Cerebellar nuclear complex (tissue), 1 donor: ENCODE data around the gene ZNF280C.
A peak's percentile ranks its signal among the peaks of the same experiment; 100 is the strongest.
"Not testable (repeated sequence)": the region's sequence is repeated elsewhere in the genome, so short reads cannot be mapped to it uniquely, and the experiment has no call there.

Experiments used
- DNase-seq, 2 experiments: peaks; one replicate each; lab custom pipeline; 2025; lab: John Stamatoyannopoulos, UW

The ZNF280C gene

DNA sequence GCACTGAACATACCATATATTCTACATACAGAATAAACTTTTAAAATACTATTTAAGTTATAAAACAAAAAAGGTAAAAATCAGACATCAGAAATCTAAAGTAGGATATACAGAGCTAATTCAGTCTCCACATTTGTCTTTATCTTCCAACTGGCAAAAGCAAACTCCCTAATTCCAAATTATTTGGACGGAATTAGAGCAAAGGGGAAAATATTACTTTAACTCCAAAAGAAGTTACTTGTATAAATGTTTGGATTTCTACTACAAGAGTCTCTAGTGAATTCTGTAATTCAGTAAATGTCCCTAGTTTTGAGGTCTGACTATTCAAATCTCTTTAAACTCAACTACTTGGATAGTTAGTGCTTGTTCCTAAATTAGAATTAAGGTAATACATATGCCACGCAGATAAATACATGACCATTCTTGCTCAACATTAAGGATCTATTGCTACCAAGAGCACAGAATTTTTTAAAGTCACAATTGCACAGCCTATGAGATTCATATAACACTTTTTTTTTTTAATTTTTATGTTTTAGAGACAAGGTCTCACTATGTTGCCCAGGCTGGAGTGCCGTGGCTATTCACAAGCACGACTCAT, 7.3 kb downstream of the ZNF280C start:
- DNase-seq, result no peak

GRCh38 chrX:130260316-130260715, 8.4 kb downstream of the ZNF280C start:
- no peak for DNase-seq

GRCh38 chrX:130253916-130254315, 14.8 kb downstream of the ZNF280C start:
- DNase-seq, result no peak

GRCh38 chrX:130251671-130252070, 17.0 kb downstream of the ZNF280C start:
- DNase-seq, result no peak

GRCh38 chrX:130247996-130248395, 20.7 kb downstream of the ZNF280C start:
- DNase-seq, result no peak

DNA sequence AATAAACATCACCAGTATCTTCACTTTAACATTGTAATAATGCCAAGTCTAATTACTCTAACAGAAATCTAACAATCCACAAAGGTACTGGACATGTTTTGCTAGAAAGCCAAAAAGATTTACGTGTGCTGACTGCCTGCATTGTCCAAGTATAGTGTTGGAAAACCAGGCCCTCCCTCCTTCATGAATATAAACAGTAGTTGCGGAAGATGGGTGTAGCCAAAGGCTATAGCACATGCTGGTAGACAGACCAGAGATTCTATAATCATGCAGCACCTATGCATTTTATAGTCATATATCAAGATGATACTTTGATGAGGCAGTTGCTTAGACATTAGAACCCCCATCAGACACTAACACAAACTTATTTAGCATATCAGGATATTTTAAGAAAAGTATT, 22.6 kb downstream of the ZNF280C start:
- no peak for DNase-seq

- DNase-seq, result no peak
Observed at GRCh38 chrX:130245441-130245840, 23.3 kb downstream of the ZNF280C start.

DNA sequence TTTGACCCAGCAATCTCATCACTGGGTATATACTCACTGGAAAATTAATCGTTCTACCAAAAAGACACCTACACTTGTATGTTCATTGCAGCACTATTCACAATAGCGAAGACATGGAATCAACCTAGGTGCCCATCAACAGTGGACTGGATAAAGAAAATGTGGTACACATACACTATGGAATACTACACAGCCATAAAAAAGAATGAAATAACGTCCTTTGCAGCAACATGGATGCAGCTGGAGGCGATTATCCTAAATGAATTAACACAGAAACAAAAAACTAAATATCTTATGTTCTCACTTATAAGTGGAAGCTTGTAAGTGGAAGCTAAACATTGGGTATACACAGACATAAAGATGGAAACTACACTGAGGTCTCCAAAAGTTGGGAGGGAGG, 37.5 kb downstream of the ZNF280C start:
- not testable (repeated sequence) for DNase-seq

DNA sequence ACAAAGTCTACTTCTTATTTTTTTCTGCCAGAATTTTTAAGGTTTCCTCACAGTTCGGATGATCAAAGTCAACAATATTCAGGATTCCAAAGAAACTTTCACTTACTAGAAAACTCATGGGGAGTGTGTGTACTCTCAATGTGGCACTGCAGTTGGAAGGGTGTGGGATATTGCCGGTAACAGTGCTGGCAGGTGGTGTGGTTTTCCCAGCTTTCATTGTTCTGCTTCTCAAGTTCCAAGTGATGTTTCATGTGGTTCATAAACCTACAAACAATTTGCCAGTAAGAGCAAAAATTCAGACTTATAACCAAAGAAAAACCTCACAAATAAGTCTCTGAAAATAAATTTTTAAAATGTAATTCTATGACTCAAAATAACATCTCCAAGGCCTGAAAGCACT, 39.8 kb downstream of the ZNF280C start:
- DNase-seq, result no peak

- DNase-seq, result no peak
Observed at GRCh38 chrX:130224810-130225209, 43.9 kb downstream of the ZNF280C start.

GRCh38 chrX:130216320-130216719, 52.4 kb downstream of the ZNF280C start:
- DNase-seq, result no peak

DNA sequence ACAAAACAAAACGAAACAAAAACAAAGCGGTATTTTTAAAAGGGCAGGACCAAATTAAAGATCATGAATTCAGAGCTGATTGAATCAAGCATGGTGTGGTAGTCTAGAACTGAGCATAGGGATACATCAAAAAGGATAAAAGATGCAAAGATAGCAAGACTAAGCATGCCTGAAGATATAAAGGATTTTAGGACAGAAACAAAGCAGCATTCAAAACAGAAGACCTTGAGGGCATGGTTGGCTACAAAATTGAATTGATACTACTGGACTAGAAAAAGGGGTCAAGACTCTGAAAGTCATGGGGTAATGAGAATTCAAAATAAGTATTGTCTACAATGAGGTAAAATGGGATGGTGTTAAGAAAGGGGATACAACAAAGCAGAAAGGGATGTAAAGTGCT, 55.3 kb downstream of the ZNF280C start:
- no peak for DNase-seq

- no peak for DNase-seq
Observed at GRCh38 chrX:130212371-130212770, 56.3 kb downstream of the ZNF280C start.

DNA sequence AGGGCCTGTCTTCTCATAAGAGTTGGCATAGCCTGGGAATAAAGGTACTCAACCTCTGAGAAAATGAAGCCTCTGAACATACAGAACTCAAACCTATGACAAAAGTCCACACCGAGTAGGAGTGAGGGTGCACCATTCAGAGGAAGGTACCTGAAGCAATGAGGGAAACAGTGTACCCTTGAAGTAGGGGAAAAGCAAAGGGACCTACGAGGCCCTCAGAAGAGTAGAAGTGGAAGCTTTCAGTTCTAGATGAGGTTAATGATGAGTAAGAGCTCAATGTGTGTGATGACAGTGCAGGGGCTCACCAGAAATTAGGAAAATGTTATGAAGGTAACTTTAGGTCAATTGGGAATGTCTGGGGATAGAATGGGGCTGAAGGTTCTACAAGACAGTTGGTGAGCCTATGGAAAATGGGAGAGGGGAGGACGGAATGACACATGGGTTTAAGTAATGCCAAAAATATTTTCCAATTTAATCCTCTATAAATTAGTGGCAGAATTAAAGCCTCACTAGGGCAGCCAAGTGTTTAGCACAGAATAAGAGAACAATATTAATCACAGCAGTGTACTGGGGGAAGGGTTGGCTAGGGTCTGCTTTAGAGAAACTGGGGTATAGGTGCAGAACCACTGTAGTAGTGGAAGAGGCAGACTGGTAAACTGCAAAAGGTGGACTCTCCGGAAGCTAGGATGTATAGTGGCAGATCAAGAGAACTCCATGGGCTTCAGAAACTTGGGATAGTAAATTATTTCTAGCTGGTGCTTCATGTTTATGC, 57.1 kb downstream of the ZNF280C start:
- DNase-seq, result no peak

DNA sequence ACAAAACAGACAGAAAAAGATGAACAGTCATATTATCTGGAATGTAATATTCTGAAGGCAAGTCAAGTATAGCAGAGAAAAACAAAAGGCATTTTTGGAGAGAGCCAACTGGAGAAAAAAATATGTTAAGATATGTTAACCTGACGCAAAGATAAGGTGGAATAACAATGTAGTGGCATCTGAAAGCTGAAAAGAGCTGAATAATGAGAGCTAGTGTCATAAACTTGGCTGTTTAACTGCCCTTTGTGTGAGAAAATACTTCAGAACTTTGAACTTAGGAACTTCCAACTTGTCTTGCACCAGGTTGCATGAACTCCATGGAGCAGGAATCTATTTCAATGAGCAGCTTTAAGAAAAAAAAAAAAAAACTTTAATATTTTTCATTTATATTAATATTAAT, 64.1 kb downstream of the ZNF280C start:
- DNase-seq, result no peak

- no peak for DNase-seq
Observed at GRCh38 chrX:130197464-130197863, 71.2 kb downstream of the ZNF280C start.

GRCh38 chrX:130196466-130196865, 72.2 kb downstream of the ZNF280C start:
- no peak for DNase-seq

DNA sequence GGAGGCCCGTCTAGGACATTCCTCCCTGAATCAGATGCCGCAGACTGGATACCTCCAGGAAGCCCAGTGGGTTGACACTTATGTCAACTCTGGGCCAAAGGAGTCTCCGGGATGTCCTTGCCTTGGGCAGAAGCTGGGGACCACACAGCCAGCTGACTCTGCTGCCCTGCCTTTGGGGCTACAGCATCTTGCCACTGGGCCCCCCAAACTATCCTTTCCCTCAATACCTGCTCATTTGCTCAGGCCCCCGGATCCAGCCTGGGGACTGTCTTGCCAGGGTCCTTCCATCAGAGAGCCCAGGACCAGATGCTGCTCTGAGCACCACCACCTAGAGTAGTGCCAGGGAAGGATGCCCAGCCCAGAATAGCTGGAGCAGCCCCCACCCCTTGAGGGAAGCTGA, 77.9 kb downstream of the ZNF280C start:
- no peak for DNase-seq

- DNase-seq, result no peak
Observed at GRCh38 chrX:130186651-130187050, 82.0 kb downstream of the ZNF280C start.

DNA sequence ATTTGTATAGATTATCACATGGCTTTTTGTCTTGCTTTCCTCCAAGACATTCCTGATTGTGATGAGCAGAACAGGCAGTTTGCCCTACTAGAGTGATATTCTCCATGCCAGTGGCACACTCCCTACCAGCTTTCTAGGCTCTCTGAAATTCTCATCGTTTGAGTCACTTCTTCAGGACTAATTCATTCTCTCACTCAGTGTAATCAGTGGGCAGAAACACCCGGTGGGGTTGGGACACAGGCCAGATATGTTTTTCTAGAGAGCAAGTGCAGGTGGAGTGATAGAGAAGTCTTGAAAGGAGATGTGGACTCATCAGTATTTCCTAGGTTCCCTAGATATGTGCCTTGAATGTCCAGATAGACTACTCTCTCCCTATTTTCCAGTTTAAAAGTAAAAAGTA, 83.8 kb downstream of the ZNF280C start:
- no peak for DNase-seq

DNA sequence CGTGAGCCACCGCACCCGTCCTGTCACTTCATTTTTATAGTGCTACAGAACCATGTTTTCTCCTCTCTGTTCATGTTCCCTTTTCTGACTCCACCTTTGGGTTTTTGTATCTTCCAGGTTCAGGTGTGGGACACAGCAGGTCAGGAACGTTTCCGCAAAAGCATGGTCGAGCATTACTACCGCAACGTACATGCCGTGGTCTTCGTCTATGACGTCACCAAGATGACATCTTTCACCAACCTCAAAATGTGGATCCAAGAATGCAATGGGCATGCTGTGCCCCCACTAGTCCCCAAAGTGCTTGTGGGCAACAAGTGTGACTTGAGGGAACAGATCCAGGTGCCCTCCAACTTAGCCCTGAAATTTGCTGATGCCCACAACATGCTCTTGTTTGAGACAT, 84.5 kb downstream of the ZNF280C start:
- DNase-seq, result no peak

- no peak for DNase-seq
Observed at GRCh38 chrX:130179579-130180215, 89.0 kb downstream of the ZNF280C start.

- peak; percentile 43 to 62 for DNase-seq
Observed at GRCh38 chrX:130179170-130179569, 89.5 kb downstream of the ZNF280C start.
